NCI-H748 (cell line): Measurements from ENCODE around the gene KRT1.
A peak's percentile ranks its signal among the peaks of the same experiment; 100 is the strongest.
"Not testable (repeated sequence)": the region's sequence is repeated elsewhere in the genome, so short reads cannot be mapped to it uniquely, and the experiment has no call there.

Experiments
- DNase-seq: peaks from one replicate; lab custom pipeline; 2025; ENCODE audit not compliant: unreplicated experiment; lab: John Stamatoyannopoulos, UW

The KRT1 gene

DNA sequence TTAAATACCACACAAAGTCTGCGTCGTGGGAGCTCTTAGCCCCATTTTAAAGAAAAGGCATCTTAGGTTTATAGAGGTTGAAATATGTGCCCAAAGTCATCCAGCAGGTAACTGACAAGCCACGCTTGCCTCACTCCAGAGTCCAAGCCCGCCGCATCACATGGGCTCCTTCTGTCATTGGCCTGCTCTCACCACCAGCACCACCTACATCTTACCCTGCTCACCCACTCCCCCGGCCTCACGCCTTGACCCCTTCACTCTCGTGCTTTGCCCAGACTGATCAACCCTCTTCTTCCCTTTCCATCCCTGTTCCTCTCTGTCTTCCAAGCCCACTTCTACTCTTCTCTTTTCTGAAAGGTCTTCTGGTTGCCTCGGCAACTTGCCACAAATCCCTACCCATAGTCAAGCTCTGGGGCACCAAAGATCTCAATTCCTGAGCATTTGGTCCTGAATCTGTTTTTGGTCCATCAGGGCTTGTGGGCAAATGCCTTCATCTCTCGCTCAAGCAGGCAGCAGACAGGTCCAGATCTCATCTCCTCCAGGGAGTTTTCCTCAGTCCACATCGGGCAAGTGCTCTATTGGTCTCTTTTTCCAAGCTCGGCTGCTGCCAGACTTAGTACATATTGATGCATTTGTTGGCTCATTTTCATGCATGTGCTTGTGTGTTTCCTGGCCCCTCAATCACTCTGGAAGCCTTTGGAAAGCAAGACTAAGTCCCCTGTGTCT, 3.5 kb upstream of the KRT1 start:
- DNase-seq = no peak

- DNase-seq = no peak
Measured at GRCh38 chr12:52682938-52683574, 2.8 kb upstream of the KRT1 start.

- DNase-seq = no peak
Measured at GRCh38 chr12:52682381-52682660, 2.1 kb upstream of the KRT1 start.

DNA sequence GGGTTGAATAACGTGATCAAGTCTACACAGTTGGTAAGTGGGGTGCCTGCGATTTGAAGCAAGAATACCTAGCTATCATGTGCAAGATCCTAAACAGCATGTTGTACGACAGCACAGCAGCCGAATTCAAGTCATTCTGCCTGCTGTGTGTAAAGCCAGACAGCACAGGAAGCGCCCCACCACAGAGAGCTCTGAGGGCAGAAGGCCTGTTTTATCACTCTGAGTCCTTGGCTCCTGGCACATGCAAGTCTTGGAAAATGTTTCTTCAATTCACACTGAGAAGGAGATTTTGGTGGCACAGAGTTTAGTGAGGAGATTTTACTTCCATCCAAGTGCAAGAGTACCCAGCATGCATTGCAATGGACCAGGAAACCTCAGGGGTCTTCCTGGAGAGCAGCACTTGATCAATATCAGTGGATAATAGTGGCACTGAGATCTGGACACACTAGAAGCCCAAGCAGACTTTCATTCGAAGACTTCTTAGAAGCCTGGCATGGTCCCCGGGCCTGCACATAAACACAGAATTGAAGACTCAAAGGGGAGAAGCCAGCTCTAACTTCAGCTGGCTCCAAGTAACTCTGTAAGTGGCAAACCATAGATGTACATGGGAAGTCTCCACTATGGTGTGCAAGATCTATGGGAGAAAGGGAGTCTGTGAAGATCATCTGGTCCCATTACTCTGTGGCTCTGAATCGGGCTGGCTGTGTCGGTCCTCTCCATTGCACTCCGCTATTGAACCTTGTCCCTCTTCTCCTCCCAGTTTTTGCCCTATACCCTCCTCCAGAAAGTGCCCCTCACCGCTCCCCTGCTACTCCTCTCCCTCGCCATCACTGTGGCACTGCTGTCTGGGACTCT, 1.5 kb upstream of the KRT1 start:
- DNase-seq = no peak

GRCh38 chr12:52679875-52680274, 332 bp downstream of the KRT1 start:
- DNase-seq = no peak

GRCh38 chr12:52677671-52678070, 2.5 kb downstream of the KRT1 start:
- no peak for DNase-seq

GRCh38 chr12:52677126-52677525, 3.1 kb downstream of the KRT1 start:
- no peak for DNase-seq

- no peak for DNase-seq
Measured at GRCh38 chr12:52676163-52676562, 4.0 kb downstream of the KRT1 start.

- no peak for DNase-seq
Measured at GRCh38 chr12:52675301-52675701, 4.9 kb downstream of the KRT1 start.

- no peak for DNase-seq
Measured at GRCh38 chr12:52674433-52674775, 5.8 kb downstream of the KRT1 start.

GRCh38 chr12:52673713-52674432, 6.3 kb downstream of the KRT1 start:
- DNase-seq = no peak

DNA sequence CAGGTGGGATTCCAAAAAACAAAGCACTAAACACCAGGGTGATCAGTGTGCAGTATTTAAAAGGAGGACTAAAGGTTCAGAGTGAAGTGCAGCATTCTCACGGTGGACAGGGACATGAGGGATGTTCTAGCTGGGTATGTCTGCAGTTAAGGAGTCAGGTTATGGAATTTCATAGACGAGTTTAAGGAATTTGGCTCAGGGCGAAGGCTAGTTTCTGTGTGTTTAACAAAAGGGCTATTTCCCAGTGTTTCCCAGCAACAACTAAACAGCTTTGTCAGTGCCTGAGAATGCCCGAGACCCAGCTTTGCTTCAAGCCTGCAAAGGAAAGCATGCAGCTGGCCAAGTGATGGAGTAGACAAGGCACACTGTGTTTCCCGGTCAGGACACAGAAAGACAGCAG, 7.0 kb downstream of the KRT1 start:
- DNase-seq = no peak

DNA sequence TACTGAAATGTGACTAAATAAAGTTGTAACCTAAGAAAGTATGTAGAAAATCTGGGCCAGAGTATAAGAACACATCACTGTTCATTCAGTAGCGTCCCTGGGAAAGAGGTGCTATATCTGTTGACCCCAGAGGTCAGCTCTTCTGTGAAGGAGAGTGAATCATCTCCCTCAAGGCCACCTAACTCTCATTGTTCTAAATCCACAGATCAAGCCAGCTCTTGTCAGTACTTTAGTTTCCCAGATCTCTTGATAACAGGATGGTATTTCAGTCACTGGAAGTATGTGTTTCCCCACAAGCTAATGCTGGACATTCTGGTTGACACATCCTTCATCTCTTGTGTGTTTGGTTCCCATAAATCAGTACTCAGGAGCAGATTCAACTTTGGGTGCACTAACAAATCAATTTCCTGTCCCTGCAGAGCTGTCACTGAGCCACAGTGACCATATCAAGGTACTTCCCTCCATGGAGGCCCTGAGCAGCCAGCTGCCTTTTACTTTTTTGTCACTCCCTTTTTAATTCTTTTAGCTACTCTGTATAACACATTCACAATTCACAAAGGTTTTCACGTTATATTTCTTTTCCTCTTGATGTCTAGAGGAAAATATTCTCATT, 7.8 kb downstream of the KRT1 start:
- DNase-seq = no peak

DNA sequence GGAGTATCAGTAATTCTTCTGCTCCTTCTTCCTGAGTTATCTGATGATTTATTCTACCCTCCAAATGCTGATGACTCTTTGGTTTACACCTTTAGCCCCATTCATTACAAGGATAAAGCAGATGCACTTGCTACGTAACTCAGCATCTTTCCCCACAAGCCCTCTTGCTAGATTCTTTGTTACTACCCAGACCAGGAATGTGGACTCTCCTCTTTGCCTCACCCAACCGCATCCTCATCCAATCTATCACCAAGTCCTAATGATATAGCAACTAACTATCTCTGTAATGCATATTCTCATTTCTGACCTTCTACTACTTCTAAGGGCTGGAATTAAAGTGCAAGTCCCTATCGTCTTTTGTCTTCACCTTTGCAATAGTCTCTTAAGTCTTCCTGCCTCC, 9.2 kb downstream of the KRT1 start:
- DNase-seq = no peak

DNA sequence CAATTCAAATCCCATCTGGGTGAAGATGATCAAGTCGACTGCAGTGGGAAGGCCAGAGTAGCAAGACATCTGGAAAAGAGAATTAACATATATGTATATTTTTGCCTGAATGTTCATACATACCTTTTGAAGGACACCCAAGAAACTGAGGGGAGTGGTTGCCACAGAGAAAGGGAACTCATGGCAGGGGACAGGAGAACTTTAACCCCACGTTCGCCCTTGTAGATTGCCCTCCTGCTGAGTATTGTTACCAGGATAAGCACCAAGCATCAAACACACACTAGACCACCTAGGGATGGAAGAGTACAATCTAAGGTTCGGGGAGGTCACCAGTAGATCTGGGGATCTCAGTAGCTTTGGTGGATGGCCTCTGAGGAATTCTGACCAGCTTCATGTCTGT, 9.7 kb downstream of the KRT1 start:
- no peak for DNase-seq

GRCh38 chr12:52669941-52670340, 10.3 kb downstream of the KRT1 start:
- DNase-seq = not testable (repeated sequence)

- no peak for DNase-seq
Measured at GRCh38 chr12:52669426-52669825, 10.8 kb downstream of the KRT1 start.

GRCh38 chr12:52667931-52668330, 12.3 kb downstream of the KRT1 start:
- DNase-seq = no peak

- peak; percentile 32 for DNase-seq
Measured at GRCh38 chr12:52667509-52667908, 12.7 kb downstream of the KRT1 start.

GRCh38 chr12:52666471-52666870, 13.7 kb downstream of the KRT1 start:
- DNase-seq = no peak

DNA sequence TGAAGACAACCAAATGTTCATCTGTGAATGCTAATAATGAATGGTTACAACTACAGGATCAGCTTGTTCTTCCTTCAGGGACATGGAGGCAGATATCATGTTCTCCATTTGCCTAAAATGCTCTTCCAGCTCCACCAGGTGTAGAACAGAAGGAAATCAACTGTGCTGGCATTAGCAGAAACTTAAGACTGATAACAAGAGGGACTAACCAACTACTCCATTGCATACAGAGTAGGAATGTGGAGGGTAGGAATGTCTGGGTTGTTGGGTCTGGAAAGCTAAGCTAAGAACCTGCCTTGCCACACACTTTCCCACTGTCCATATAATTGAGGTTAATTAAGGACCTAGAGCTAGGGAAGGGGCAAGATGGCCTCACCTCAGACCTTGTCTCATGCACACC, 16.8 kb downstream of the KRT1 start:
- DNase-seq = no peak
